Stomach (tissue), 9 donors: ENCODE measurements around the gene STEAP2. TPM values are rescaled to one million over a fixed set of nuclear protein-coding genes. Genes with fewer than 3 reads are reported as not detected.
A peak's percentile ranks its signal among the peaks of the same experiment; 100 is the strongest.

Source experiments
- DNase-seq, 2 donors: peaks; one replicate each; pipeline versions ENCODE4 v3.0.0 to v3.0.0-alpha.2; 2013 to 2019
- H3K27ac ChIP-seq, 5 donors: fragments of 200-600 bp in 4 of 5; sonication (generic) in 4 of 5; one replicate each; pipeline ENCODE4 v1.5.1; 2013 to 2019; ENCODE audit warnings: mild to moderate bottlenecking in 1 of 5, moderate library complexity in 1 of 5
- H3K27me3 ChIP-seq, 3 donors: fragments of 200-600 bp; sonication (generic); one replicate each; pipeline ENCODE4 v1.5.1; 2017 to 2019; ENCODE audit warnings: mixed run types in 1 of 3
- H3K36me3 ChIP-seq, 4 donors: fragments of 200-600 bp; sonication (generic); 1 replicate in 3 of 4; 2 replicates in 1 of 4; pipeline ENCODE4 v1.5.1; 2016 to 2019
- H3K4me1 ChIP-seq, 4 donors: fragments of 200-600 bp; sonication (generic); one replicate each; pipeline ENCODE4 v1.5.1; 2016 to 2019
- H3K4me3 ChIP-seq, 4 donors: fragments of 200-600 bp; sonication (generic) in 3 of 4; one replicate each; pipeline ENCODE4 v1.5.1; 2016 to 2019; ENCODE audit warnings: mild to moderate bottlenecking in 1 of 4
- H3K9me3 ChIP-seq, 4 donors: fragments of 200-600 bp; sonication (generic); one replicate each; pipeline ENCODE4 v1.5.1; 2016 to 2019
- EP300 ChIP-seq: sonication (generic); formaldehyde crosslinking; IDR thresholded peaks from one replicate; pipeline ENCODE4 v1.6.1; 2017; ENCODE audit warnings: antibody characterized with exemption
- POLR2A ChIP-seq, 4 donors: fragments of 450-650 bp; IDR thresholded peaks; one replicate each; pipeline ENCODE4 v1.6.1; 2016; ENCODE audit warnings: antibody characterized with exemption in 4 of 4, control low read depth in 2 of 4, mild to moderate bottlenecking in 1 of 4, moderate library complexity in 1 of 4
- POLR2AphosphoS5 ChIP-seq, 3 donors: sonication (generic); formaldehyde crosslinking; IDR thresholded peaks; one replicate each; pipeline ENCODE4 v1.6.1; 2016; ENCODE audit warnings: antibody characterized with exemption in 3 of 3
- WGBS, 5 donors: extraction: QIAGEN DNeasy Blood & Tissue Kit in 3 of 5; methylation state at CpG; one replicate each; pipeline versions ENCODE4 v1.1.5 to v1.1.7; 2013 to 2018; 5-methylcytosine and 5-hydroxymethylcytosine counted together
- intact Hi-C: fragments of 100-400 bp; cut with DNase I; formaldehyde crosslinking; loops from one replicate; pipeline ENCODE4 v1.15.1; 2023; ENCODE audit warnings: low total_unique reads
- polyA plus RNA-seq, 3 donors: library from polyadenylated mRNA; stranded (reverse); fragments of 200-250 nt; gene quantifications; one replicate each; pipeline ENCODE4 v1.2.3, GENCODE V29; 2013
- total RNA-seq, 5 donors: library from RNA; depleted of rRNA; stranded (reverse); fragments of >200 nt; gene quantifications; one replicate each; pipeline versions ENCODE4 v1.1.0 to v1.2.3, GENCODE V29; 2014 to 2016
- TF ChIP-seq, protein P1 (sequence below), 7 experiments: fragments of 450-650 bp in 4 of 7; fragments of 200-600 bp in 3 of 7; sonication (generic) in 3 of 7; IDR thresholded peaks; one replicate each; pipeline ENCODE4 v1.5.1; 2016 to 2019; ENCODE audit warnings: antibody characterized with exemption in 7 of 7, control low read depth in 2 of 7, mild to moderate bottlenecking in 1 of 7
- donor health status: healthy with polysubstance abuse.
- donor health status: Bipolar disorder and iron deficiency.
- donor health status: healthy.

STEAP2 gene
- total and polyA plus RNA-seq, 8 donors: 0.92 to 52.7 (median 8.9) TPM

DNA sequence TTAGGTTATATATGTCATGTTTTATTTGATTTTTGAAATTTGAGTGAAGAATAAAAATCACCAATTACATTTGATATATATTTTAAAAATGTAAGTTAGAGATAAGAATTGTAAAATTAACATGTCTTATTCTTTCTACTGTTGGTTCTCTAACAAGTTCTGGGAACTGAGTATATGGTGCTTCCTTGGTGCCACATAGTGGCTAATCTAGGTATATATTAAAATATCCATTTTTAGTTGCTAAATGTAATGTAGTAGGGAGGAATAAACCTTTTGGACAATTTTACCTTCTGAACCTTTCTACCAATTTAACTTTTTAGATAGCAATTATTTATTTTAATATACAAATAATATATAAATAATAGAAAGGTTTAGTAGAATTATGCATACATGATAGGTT, 50.9 kb downstream of the STEAP2 start:
- H3K9me3 ChIP-seq: no peaks in the 10 kb centered on the region
- intact Hi-C loops: no loop called here
- H3K27ac ChIP-seq: no peak overlapping the region
- no peaks in the 10 kb centered on the region for H3K36me3 ChIP-seq
- no peaks in the 10 kb centered on the region for H3K4me1 ChIP-seq
- TF ChIP-seq, protein P1, sequence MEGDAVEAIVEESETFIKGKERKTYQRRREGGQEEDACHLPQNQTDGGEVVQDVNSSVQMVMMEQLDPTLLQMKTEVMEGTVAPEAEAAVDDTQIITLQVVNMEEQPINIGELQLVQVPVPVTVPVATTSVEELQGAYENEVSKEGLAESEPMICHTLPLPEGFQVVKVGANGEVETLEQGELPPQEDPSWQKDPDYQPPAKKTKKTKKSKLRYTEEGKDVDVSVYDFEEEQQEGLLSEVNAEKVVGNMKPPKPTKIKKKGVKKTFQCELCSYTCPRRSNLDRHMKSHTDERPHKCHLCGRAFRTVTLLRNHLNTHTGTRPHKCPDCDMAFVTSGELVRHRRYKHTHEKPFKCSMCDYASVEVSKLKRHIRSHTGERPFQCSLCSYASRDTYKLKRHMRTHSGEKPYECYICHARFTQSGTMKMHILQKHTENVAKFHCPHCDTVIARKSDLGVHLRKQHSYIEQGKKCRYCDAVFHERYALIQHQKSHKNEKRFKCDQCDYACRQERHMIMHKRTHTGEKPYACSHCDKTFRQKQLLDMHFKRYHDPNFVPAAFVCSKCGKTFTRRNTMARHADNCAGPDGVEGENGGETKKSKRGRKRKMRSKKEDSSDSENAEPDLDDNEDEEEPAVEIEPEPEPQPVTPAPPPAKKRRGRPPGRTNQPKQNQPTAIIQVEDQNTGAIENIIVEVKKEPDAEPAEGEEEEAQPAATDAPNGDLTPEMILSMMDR (IDR thresholded peaks at IDR 0.05): peak in 5 of 7 experiments; percentile 7 to 54 (median 48)
- TF ChIP-seq EP300: no peak
- H3K27me3 ChIP-seq: no peaks in the 10 kb centered on the region
- H3K4me3 ChIP-seq: no peak overlapping the region
- peak in 1 of 2 donors; percentile 53 for DNase-seq

DNA sequence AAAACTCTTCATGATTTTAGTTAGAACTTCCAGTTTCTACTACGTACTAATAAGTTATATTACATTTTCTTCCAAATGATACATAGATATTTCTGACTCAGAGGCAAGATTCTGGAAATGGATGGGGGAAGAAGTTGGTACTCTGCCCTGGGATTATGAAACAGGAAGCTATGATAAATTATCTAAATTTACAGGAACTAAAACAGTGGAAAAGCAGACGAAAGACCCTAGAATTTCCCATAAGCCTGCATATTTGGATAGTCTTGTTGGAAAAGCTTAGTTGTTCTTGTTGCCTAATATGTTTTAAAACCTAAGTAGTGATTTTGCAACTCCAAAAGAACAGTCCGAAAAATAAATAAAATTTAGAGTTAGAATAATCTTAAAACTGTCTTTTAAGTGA, 55.3 kb downstream of the STEAP2 start:
- no peak for DNase-seq
- Histone ChIP-seq H3K27me3 (no peaks in the 10 kb centered on the region), H3K4me1 (no peaks in the 10 kb centered on the region), H3K9me3 (no peaks in the 10 kb centered on the region), H3K36me3 (no peaks in the 10 kb centered on the region), H3K27ac (peak overlapping the region in 3 of 5 donors; percentile 15 to 50 (median 47)), H3K4me3 (no peak overlapping the region)
- intact Hi-C loops: no loop called here
- TF ChIP-seq EP300: no peak
- no peak for TF ChIP-seq POLR2AphosphoS5 (IDR thresholded peaks at IDR 0.05)
- TF ChIP-seq, protein P1 (IDR thresholded peaks at IDR 0.05): no peak
- TF ChIP-seq POLR2A (IDR thresholded peaks at IDR 0.05): no peak
- WGBS, 5 donors: 67 to 72% (median 68%) methylated on average over 3 of the region's 3 CpGs

DNA sequence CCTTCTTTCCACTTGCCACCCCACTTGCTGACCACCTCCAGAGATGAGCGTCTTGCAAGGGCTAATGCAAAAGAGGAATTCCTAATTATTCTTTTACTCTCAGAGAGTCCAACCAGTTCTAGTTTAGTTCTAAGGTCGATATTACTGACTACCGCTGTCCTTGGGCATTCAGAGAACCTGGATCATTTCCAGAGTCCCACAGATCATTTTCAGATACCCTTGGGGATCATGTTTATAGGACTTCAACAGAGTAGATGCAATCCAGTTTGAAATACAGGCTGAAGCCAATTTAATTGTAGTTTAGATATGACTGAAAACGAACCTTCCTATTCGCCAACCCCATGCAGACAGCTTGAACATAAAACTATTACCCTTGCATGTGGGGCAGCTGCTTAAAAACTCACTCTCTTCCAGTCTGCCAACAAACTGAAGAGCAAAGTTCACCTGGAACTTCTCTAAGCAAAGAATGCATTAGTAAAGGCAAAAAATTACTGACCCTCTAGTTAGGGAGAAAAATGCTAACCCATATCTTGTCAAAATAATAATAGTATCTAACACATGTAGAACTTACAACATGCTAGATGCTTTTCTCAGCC, 55.8 kb downstream of the STEAP2 start:
- no peaks in the 10 kb centered on the region for H3K9me3 ChIP-seq
- no peak overlapping the region for H3K4me3 ChIP-seq
- H3K36me3 ChIP-seq: no peaks in the 10 kb centered on the region
- H3K27me3 ChIP-seq: no peaks in the 10 kb centered on the region
- intact Hi-C loops: no loop called here
- TF ChIP-seq POLR2A (IDR thresholded peaks at IDR 0.05) (no peak), POLR2AphosphoS5 (IDR thresholded peaks at IDR 0.05) (no peak), EP300 (no peak)
- TF ChIP-seq, protein P1 (IDR thresholded peaks at IDR 0.05): no peak
- peak overlapping the region in 3 of 5 donors; percentile 0 to 47 (median 15) for H3K27ac ChIP-seq
- WGBS, 5 donors: 69 to 83% (median 82%) methylated on average over 5 of the region's 5 CpGs
- DNase-seq: no peak
- H3K4me1 ChIP-seq: no peaks in the 10 kb centered on the region

DNA sequence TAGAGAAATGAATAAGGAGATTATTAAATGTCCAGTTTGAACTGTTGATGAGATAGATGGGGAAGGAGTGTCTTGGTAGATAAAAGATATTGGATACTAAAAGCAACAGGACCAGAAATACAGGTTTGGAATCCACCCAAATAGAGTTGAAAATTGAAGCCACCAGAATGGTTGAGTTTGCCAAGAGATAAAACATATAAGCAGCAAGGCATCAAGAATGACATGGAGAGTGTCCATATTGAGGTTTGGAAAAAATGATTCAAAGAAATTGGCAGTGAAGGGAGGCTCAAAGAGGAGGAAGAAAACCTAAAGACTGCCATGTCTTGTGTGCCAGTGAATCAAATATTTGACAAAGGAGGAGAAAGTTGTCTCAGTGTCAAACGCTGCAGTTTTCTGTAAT, 57.6 kb downstream of the STEAP2 start:
- no peak for DNase-seq
- Histone ChIP-seq H3K36me3 (no peaks in the 10 kb centered on the region), H3K9me3 (no peaks in the 10 kb centered on the region), H3K4me3 (no peak overlapping the region), H3K27ac (no peak overlapping the region), H3K27me3 (no peaks in the 10 kb centered on the region), H3K4me1 (no peaks in the 10 kb centered on the region)
- TF ChIP-seq POLR2AphosphoS5 (IDR thresholded peaks at IDR 0.05) (no peak), EP300 (no peak), POLR2A (IDR thresholded peaks at IDR 0.05) (no peak)
- TF ChIP-seq, protein P1 (IDR thresholded peaks at IDR 0.05): no peak
- intact Hi-C loops: no loop called here
- 28 to 52% (median 38%) methylated on average over 1 of the region's 1 CpG for WGBS, 5 donors
